Measurements from ENCODE around the gene UBE2E3.

UBE2E3 gene

GRCh38 chr2:180947208-180947689, 33.2 kb upstream of the UBE2E3 start:
- no peak overlapping the region for H3K27ac ChIP-seq
- TF ChIP-seq CTCF (conservative IDR thresholded peaks at IDR 0.05): no peak

- TF ChIP-seq CTCF (conservative IDR thresholded peaks at IDR 0.05): no peak
- no peak overlapping the region for H3K27ac ChIP-seq
Measured at GRCh38 chr2:180949896-180950295, 30.5 kb upstream of the UBE2E3 start.

GRCh38 chr2:180952082-180952481, 28.3 kb upstream of the UBE2E3 start:
- TF ChIP-seq CTCF (conservative IDR thresholded peaks at IDR 0.05): no peak
- H3K27ac ChIP-seq: no peak overlapping the region

- no peak overlapping the region for H3K27ac ChIP-seq
- no peak for TF ChIP-seq CTCF (conservative IDR thresholded peaks at IDR 0.05)
Measured at GRCh38 chr2:180952731-180953336, 27.6 kb upstream of the UBE2E3 start.

GRCh38 chr2:180953550-180953949, 26.9 kb upstream of the UBE2E3 start:
- TF ChIP-seq CTCF (conservative IDR thresholded peaks at IDR 0.05): no peak
- no peak overlapping the region for H3K27ac ChIP-seq

- no peak overlapping the region for H3K27ac ChIP-seq
- TF ChIP-seq CTCF (conservative IDR thresholded peaks at IDR 0.05): no peak
Measured at GRCh38 chr2:180955101-180955500, 25.3 kb upstream of the UBE2E3 start.

- H3K27ac ChIP-seq: no peak overlapping the region
- no peak for TF ChIP-seq CTCF (conservative IDR thresholded peaks at IDR 0.05)
Measured at GRCh38 chr2:180959787-180960186, 20.6 kb upstream of the UBE2E3 start.

Data from VCaP (cell line).